Body of pancreas (tissue), 4 donors: ENCODE results near the gene PSIP1.

Experiments
- CTCF ChIP-seq, 7 experiments: fragments of 450-650 bp in 4 of 7; fragments of 200-600 bp in 3 of 7; sonication (generic) in 3 of 7; IDR thresholded peaks; one replicate each; pipeline ENCODE4 v1.5.1; 2016 to 2019; ENCODE audit warnings: antibody characterized with exemption in 7 of 7
- POLR2A ChIP-seq, 3 donors: fragments of 450-650 bp; IDR thresholded peaks; one replicate each; pipeline ENCODE4 v1.6.1; 2016; ENCODE audit warnings: antibody characterized with exemption in 3 of 3, mild to moderate bottlenecking in 2 of 3

- TF ChIP-seq CTCF (IDR thresholded peaks at IDR 0.05) (no peak), POLR2A (IDR thresholded peaks at IDR 0.05) (no peak)
These were observed 2.1 kb upstream of the PSIP1 start for GRCh38 chr9:15512889-15513288.
